Measurements from ENCODE around the gene CROCC2.

CROCC2 gene

GRCh38 chr2:240948086-240948485 lies 42.0 kb downstream of the CROCC2 start:
- no peak overlapping the region for H2AFZ ChIP-seq (ENCODE audit: low read depth, low read length)
- no peaks in the 10 kb centered on the region; the same call in 1 of the 2 replicates for H4K20me1 ChIP-seq (ENCODE audit: insufficient read depth, low read length)
- DNase-seq (no peak), ATAC-seq (ENCODE audit: insufficient read depth, low read depth) (no peak)
- H3K27ac ChIP-seq (ENCODE audit: low read length), result no peak overlapping the region
- TF ChIP-seq CTCF (IDR thresholded peaks at IDR 0.05; ENCODE audit: borderline replicate concordance, extremely low read depth, low read length, poor library complexity, severe bottlenecking), result no peak
- TF ChIP-seq EZH2 (IDR thresholded peaks at IDR 0.05; ENCODE audit: borderline replicate concordance, low read depth, low read length, severe bottlenecking), result no peak
- H3K36me3 ChIP-seq (ENCODE audit: insufficient read depth, low read length), result no peaks in the 10 kb centered on the region
- no peak overlapping the region for H3K4me3 ChIP-seq (ENCODE audit: low read depth in 1 of 2, low read length in 2 of 2)
- no peaks in the 10 kb centered on the region for H3K9me3 ChIP-seq (ENCODE audit: insufficient read depth, low read length, severe bottlenecking)
- H3K9ac ChIP-seq (ENCODE audit: low read depth, low read length), result no peak overlapping the region
- H3K27me3 ChIP-seq (ENCODE audit: insufficient read depth, low read length, poor library complexity), result peaks cover 5% of the 10 kb centered on the region
- H3K79me2 ChIP-seq (ENCODE audit: insufficient read depth, low read length), result no peaks in the 10 kb centered on the region
- H3K4me1 ChIP-seq (ENCODE audit: insufficient read depth, low read length), result no peaks in the 10 kb centered on the region
- no peak overlapping the region for H3K4me2 ChIP-seq (ENCODE audit: insufficient read depth, low read length)

DNA sequence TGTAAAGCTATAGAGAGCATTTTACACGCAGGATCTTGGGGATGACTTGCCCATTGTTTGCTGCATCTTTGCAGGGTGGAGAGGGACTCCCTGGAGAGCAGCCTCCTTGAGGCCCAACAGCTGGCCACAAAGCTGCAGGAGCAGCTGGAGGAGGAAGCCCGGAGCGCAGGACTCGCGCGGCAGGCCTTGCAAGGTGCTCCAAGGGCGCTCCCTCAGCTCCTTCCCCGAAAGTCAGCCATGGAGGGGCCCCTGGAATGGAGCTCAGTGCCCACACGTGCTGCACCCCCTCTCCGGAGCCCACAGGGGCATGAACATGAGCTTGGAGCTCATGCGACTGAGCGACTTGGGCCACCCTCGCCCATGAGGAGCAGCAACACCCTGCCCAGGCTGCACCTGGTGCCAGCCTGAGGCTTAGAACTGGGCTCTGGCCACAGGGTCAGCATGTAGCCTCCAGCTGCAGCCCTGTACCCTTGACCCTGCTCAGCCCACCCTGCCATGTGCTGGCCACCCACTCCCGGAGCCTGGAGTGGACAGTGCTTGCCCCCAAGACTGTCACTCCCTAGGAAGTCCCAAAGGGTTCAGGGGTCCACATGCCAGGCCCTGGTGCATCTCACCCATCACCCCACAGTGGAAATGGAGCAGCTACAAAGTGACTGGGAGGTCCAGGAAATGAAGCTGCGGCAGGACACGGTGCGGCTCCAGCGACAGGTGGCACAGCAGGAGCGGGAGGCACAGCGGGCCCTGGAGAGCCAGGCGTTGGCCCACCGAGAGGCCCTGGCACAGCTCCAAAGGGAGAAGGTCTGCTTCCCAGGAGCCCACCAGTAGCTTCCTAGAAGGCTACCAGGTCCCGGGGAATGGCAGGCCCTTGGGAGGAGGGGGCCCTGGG lies 43.0 kb downstream of the CROCC2 start:
- DNase-seq, result no peak
- H3K9ac ChIP-seq (ENCODE audit: low read depth, low read length), result no peak overlapping the region
- H3K36me3 ChIP-seq (ENCODE audit: insufficient read depth, low read length), result no peaks in the 10 kb centered on the region
- H3K79me2 ChIP-seq (ENCODE audit: insufficient read depth, low read length), result no peaks in the 10 kb centered on the region
- no peak overlapping the region for H3K27ac ChIP-seq (ENCODE audit: low read length)
- H3K4me1 ChIP-seq (ENCODE audit: insufficient read depth, low read length), result no peaks in the 10 kb centered on the region
- H4K20me1 ChIP-seq (ENCODE audit: insufficient read depth, low read length), result no peaks in the 10 kb centered on the region; the same call in 1 of the 2 replicates
- no peak overlapping the region for H2AFZ ChIP-seq (ENCODE audit: low read depth, low read length)
- ATAC-seq (ENCODE audit: insufficient read depth, low read depth), result no peak
- H3K9me3 ChIP-seq (ENCODE audit: insufficient read depth, low read length, severe bottlenecking), result no peaks in the 10 kb centered on the region
- TF ChIP-seq EZH2 (IDR thresholded peaks at IDR 0.05; ENCODE audit: borderline replicate concordance, low read depth, low read length, severe bottlenecking) (no peak), CTCF (IDR thresholded peaks at IDR 0.05; ENCODE audit: borderline replicate concordance, extremely low read depth, low read length, poor library complexity, severe bottlenecking) (no peak)
- peaks cover 9% of the 10 kb centered on the region for H3K27me3 ChIP-seq (ENCODE audit: insufficient read depth, low read length, poor library complexity)
- no peak overlapping the region for H3K4me2 ChIP-seq (ENCODE audit: insufficient read depth, low read length)
- no peak overlapping the region for H3K4me3 ChIP-seq (ENCODE audit: low read depth in 1 of 2, low read length in 2 of 2)

DNA sequence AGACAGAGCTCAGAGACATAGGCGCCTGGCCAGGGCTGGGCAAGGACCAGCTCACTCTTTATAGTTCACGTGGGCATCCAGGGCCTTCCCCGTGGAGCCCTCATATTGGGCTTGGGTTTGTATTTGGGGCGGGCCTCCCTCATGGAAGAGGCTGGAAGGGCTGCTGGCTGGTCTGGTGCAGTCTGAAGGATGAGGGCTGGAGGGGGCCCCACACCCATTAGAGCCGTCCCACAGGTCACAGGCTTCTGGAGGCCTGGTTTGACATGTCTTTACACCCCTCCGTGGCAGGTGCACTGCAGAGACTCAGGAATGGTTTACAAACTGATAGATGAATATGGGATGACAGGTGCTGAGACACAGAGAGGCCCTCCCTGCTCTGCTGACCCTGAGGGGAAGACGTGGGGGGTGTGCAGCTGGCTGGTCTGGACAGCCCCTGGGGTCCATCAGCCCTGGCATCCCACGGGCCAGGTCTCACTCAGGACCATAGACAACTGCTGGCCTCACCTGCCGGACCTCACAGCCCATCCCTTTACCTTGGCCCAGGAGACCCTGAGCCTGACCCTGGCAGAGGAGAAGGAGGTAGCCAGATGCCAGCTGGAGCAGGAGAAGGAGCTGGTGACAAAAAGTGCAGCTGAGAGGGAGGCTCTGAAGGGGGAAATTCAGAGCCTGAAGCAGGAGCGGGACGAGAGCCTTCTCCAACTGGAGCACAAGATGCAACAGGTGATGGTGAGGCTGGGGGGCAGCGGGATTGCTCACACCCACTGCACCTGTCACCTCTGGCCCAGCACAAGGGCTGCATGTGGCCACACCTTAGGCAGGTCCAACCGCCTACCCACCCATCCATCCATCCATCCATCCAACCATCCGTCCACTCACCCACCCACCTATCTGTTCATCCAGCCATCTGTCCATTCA lies 43.9 kb downstream of the CROCC2 start:
- Histone ChIP-seq H3K4me3 (ENCODE audit: low read depth in 1 of 2, low read length in 2 of 2) (no peak overlapping the region), H4K20me1 (ENCODE audit: insufficient read depth, low read length) (peaks cover 5% of the 10 kb centered on the region; the same call in 1 of the 2 replicates), H3K9me3 (ENCODE audit: insufficient read depth, low read length, severe bottlenecking) (no peaks in the 10 kb centered on the region), H3K27ac (ENCODE audit: low read length) (no peak overlapping the region), H3K4me2 (ENCODE audit: insufficient read depth, low read length) (no peak overlapping the region), H3K36me3 (ENCODE audit: insufficient read depth, low read length) (no peaks in the 10 kb centered on the region), H3K27me3 (ENCODE audit: insufficient read depth, low read length, poor library complexity) (peaks cover 18% of the 10 kb centered on the region), H3K4me1 (ENCODE audit: insufficient read depth, low read length) (no peaks in the 10 kb centered on the region), H3K9ac (ENCODE audit: low read depth, low read length) (no peak overlapping the region), H3K79me2 (ENCODE audit: insufficient read depth, low read length) (no peaks in the 10 kb centered on the region), H2AFZ (ENCODE audit: low read depth, low read length) (no peak overlapping the region)
- ATAC-seq (ENCODE audit: insufficient read depth, low read depth), result no peak
- DNase-seq, result no peak
- no peak for TF ChIP-seq CTCF (IDR thresholded peaks at IDR 0.05; ENCODE audit: borderline replicate concordance, extremely low read depth, low read length, poor library complexity, severe bottlenecking)
- no peak for TF ChIP-seq EZH2 (IDR thresholded peaks at IDR 0.05; ENCODE audit: borderline replicate concordance, low read depth, low read length, severe bottlenecking)

Measured in DND-41 (cell line).